Type B pancreatic cell (in vitro differentiated cells): ENCODE measurements around the gene MUC20. TPM values are rescaled to one million over a fixed set of nuclear protein-coding genes. Genes with fewer than 3 reads are reported as not detected.
"Not testable (repeated sequence)": the region's sequence is repeated elsewhere in the genome, so short reads cannot be mapped to it uniquely, and the experiment has no call there.

Source experiments
- DNase-seq: peaks from one replicate; pipeline ENCODE4 v3.0.0; 2021; ENCODE audit warnings: mixed read lengths; ENCODE audit not compliant: unreplicated experiment; ENCODE audit errors: extremely low spot score
- H3K27ac Mint-ChIP-seq: 2 replicates; pipeline ENCODE4 v1.8.0; 2021; ENCODE audit warnings: mild to moderate bottlenecking, mixed read lengths
- H3K27me3 Mint-ChIP-seq: 2 replicates; pipeline ENCODE4 v1.8.0; 2021; ENCODE audit warnings: mixed read lengths
- H3K36me3 Mint-ChIP-seq: 2 replicates; pipeline ENCODE4 v1.8.0; 2021; ENCODE audit warnings: mixed read lengths
- H3K4me1 Mint-ChIP-seq: one replicate; pipeline ENCODE4 v1.8.0; 2021; ENCODE audit warnings: mixed read lengths; ENCODE audit not compliant: unreplicated experiment
- H3K4me3 Mint-ChIP-seq: 2 replicates; pipeline ENCODE4 v1.8.0; 2021; ENCODE audit warnings: mild to moderate bottlenecking, mixed read lengths
- H3K9me3 Mint-ChIP-seq: 2 replicates; pipeline ENCODE4 v1.8.0; 2021; ENCODE audit warnings: mixed read lengths
- long read RNA-seq: library from polyadenylated mRNA; unstranded; transcript quantifications from one replicate; pipeline ENCODE4 v2.0.0, GENCODE V29; 2020
- total RNA-seq: library from RNA; stranded (reverse); gene quantifications from 2 replicates; pipeline ENCODE4 v1.2.1, GENCODE V29; 2021; ENCODE audit warnings: low replicate concordance

MUC20 gene, protein sequence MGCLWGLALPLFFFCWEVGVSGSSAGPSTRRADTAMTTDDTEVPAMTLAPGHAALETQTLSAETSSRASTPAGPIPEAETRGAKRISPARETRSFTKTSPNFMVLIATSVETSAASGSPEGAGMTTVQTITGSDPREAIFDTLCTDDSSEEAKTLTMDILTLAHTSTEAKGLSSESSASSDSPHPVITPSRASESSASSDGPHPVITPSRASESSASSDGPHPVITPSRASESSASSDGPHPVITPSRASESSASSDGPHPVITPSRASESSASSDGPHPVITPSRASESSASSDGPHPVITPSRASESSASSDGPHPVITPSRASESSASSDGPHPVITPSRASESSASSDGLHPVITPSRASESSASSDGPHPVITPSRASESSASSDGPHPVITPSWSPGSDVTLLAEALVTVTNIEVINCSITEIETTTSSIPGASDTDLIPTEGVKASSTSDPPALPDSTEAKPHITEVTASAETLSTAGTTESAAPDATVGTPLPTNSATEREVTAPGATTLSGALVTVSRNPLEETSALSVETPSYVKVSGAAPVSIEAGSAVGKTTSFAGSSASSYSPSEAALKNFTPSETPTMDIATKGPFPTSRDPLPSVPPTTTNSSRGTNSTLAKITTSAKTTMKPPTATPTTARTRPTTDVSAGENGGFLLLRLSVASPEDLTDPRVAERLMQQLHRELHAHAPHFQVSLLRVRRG
- 19.7 and 20.0 TPM in 2 replicates for total RNA-seq
- long read RNA-seq, partial matches to known transcripts, result 0 of 7 reads
- long read RNA-seq, other reads (novel, unspliced or antisense), result 3 of 7 reads

DNA sequence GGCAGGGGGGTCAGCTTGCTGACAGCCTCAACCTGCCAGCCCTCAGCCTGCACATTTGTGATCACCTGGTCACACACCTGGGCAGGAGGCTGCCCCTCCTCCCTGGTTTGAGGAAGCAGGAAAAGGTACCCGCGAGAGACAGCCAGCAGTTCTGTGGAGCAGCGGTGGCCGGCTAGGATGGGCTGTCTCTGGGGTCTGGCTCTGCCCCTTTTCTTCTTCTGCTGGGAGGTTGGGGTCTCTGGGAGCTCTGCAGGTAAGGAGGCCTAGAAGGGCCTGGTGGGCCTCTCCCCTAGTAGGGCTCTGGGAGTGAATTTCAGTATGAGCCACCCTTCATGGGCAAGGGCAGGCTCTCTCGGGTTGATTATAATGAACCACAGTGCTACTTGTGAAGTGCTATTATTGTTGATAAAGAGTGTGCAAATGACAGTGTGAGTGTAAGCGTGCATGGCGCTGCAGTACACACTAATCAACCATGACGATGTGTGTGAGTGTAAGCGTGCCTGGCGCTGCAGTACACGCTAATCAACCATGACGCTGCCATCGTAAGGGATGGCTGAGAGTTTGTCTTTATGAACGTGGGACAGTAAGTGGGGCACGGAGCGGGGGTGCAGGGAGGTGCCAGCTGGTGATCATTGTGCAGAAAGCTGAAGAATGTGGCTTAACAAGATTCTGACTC is at the start of gene MUC20:
TSS of gene MUC20 (plus strand) at position 148 of the 676 bp plus-strand sequence. CDS start at position 178, 30 bp downstream.
- peak within 1 kb of the TSS; percentile 100 for H3K27ac Mint-ChIP-seq
- not testable (repeated sequence) for H3K36me3 Mint-ChIP-seq, H3K9me3 Mint-ChIP-seq, H3K27me3 Mint-ChIP-seq, DNase-seq
- peaks cover 21% of the 10 kb centered on the region for H3K4me1 Mint-ChIP-seq
- peak within 1 kb of the TSS; percentile 79 for H3K4me3 Mint-ChIP-seq

DNA sequence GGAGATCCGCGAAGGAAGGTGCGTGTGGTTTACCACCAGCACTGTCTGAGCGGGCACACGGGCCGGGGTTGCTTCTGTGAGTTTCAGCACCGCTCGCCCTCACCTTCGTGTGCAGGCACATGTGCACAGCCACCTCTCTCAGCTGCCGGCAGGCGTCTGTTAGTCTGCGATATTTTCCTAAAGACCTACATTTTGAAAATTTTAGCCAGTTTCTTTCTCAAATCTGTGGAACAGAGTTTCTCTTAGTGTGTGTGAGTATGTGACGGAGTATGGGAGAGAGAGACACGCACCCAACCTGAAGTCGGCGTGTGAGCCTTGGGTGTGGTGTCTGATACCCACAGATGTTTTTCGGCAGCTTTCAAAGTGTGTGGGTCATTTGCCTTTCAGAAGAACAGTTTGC is 49.5 kb upstream of the MUC20 start:
- H3K4me3 Mint-ChIP-seq, H3K27me3 Mint-ChIP-seq: not testable (repeated sequence)

DNA sequence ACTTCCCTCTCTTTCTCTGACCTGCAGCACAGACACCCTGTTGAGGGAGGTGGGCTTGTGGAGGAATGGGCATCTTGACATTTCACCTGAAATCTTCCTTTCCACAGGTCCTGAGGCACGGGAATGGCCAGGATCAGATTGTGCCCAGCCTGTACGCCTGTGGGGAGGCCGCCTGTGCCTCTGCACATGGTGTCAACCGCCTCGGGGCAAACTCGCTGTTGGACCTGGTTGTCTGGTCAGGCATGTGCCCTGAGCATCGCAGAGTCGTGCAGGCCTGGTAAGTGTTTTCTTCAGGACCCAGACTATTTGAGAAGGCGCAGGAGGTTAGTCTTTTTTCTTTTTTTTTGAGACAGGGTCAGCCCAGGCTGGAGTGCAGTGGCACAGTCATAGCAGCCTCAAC is 47.1 kb upstream of the MUC20 start:
- not testable (repeated sequence) for H3K27me3 Mint-ChIP-seq, H3K4me3 Mint-ChIP-seq, H3K9me3 Mint-ChIP-seq, H3K4me1 Mint-ChIP-seq, H3K27ac Mint-ChIP-seq, DNase-seq
- peaks cover 21% of the 10 kb centered on the region for H3K36me3 Mint-ChIP-seq

More for the DNA sequence above, 49.5 kb upstream of the MUC20 start:
- H3K27ac Mint-ChIP-seq, H3K4me1 Mint-ChIP-seq, DNase-seq, H3K9me3 Mint-ChIP-seq: not testable (repeated sequence)
- H3K36me3 Mint-ChIP-seq, result peaks cover 12% of the 10 kb centered on the region

DNA sequence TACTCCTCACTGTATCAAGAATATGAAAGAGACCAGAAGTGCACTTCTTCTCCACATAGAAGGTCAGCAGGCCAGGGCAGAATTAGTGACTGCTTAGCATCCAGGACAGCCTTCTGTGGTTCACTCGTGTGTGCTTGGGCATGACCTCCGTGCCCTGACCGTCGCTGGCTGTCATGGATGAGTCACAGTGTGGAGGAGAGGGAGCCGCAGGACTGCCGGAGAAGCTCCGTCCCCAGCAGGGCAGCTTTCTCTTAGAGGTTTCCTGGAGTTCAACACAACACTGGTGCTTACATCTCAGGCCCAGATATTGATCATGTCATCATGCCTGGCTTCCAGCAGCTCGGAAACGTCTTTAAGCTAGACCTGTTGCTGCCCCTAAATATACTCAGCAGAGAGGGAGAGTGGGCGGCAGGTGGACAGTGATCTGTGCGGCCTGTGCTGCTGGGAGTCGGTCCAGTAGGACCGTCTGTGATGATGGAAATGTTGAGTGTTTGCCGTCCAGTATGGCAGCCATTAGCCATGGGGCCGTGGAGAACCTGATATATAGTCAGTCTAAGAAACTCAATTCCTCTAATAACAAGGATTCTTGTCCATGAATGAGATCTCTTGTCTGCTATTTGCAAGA is 42.3 kb upstream of the MUC20 start:
- H3K4me3 Mint-ChIP-seq, DNase-seq: not testable (repeated sequence)
- H3K36me3 Mint-ChIP-seq, result peaks cover 21% of the 10 kb centered on the region

DNA sequence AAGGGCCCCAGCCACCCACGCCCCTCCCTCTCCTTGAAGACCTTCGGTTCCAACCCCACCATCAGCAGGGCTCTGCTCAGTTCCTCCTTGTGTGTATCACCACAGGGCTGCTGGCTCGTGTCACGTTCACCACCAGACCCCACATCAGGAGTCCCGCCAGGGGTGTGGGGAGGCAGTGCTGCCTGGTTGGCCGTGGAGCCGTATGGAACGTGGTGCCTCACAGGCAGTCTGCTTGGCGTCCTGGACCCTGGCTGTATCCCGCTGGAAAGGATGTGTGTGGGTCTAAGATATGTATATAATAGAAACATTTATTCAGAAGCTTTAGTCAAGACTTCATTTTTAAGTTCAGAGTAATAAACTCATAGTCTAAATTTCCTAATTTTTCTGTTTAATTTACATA is 40.1 kb upstream of the MUC20 start:
- not testable (repeated sequence) for H3K9me3 Mint-ChIP-seq, H3K27ac Mint-ChIP-seq, H3K4me1 Mint-ChIP-seq, H3K4me3 Mint-ChIP-seq, DNase-seq, H3K27me3 Mint-ChIP-seq
- H3K36me3 Mint-ChIP-seq, result peaks cover 31% of the 10 kb centered on the region

More for the DNA sequence above, 42.3 kb upstream of the MUC20 start:
- not testable (repeated sequence) for H3K4me1 Mint-ChIP-seq, H3K27ac Mint-ChIP-seq, H3K27me3 Mint-ChIP-seq, H3K9me3 Mint-ChIP-seq

DNA sequence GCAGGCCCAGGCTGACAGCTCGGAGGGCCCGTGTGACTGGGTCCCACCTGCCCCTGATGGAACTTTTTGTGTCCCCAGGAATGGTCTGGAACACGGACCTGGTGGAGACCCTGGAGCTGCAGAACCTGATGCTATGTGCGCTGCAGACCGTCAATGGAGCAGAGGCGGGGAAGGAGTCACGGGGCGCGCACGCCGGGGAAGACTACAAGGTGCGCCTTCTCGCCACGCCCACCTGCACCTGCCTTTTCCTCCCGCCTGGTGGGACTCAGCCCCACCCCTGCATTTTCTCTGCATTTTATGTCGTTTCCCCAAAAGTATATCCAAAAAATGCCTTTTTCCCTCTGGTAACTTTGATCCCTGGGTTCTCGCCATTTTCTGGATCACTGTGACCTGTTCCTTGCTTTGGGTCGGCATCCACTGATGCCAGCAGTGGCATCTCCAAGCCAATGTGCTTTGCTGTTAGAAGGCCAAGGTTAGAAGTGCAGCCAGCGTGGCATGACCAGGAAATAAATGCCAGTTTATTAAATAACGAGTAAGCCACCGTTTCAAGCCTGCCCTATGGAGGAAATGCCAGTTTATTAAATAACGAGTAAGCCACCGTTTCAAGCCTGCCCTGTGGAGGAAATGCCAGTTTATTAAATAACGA is 39.2 kb upstream of the MUC20 start:
- H3K27me3 Mint-ChIP-seq, H3K4me3 Mint-ChIP-seq, H3K4me1 Mint-ChIP-seq, H3K9me3 Mint-ChIP-seq, H3K27ac Mint-ChIP-seq, DNase-seq: not testable (repeated sequence)
- H3K36me3 Mint-ChIP-seq, result peaks cover 37% of the 10 kb centered on the region

DNA sequence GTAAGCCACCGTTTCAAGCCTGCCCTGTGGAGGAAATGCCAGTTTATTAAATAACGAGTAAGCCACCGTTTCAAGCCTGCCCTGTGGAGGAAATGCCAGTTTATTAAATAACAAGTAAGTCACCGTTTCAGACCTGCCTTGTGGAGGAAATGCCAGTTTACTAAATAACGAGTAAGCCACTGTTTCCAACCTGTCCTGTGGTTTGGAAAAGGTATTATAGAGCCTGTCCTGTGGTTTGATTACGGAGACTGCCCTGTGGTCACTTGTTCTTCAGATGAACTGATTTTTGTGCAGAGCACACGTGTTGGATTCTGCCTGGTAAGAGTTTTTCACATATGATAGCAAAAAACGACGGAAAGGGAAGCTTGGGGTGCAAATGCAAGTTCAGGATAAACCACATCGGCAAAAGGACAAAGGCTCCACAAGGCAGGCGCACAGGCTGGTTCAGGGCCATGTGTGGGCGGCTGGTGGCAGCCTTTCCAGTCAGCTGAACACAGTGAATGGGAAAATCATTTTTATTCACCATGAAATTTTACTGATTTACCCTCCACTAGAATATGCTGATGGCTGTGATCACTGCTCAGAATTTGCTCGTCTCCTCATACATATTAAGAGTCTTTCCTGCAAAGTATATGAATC is 38.6 kb upstream of the MUC20 start:
- DNase-seq, H3K27me3 Mint-ChIP-seq, H3K4me1 Mint-ChIP-seq, H3K27ac Mint-ChIP-seq, H3K9me3 Mint-ChIP-seq, H3K4me3 Mint-ChIP-seq: not testable (repeated sequence)
- H3K36me3 Mint-ChIP-seq, result peaks cover 38% of the 10 kb centered on the region

DNA sequence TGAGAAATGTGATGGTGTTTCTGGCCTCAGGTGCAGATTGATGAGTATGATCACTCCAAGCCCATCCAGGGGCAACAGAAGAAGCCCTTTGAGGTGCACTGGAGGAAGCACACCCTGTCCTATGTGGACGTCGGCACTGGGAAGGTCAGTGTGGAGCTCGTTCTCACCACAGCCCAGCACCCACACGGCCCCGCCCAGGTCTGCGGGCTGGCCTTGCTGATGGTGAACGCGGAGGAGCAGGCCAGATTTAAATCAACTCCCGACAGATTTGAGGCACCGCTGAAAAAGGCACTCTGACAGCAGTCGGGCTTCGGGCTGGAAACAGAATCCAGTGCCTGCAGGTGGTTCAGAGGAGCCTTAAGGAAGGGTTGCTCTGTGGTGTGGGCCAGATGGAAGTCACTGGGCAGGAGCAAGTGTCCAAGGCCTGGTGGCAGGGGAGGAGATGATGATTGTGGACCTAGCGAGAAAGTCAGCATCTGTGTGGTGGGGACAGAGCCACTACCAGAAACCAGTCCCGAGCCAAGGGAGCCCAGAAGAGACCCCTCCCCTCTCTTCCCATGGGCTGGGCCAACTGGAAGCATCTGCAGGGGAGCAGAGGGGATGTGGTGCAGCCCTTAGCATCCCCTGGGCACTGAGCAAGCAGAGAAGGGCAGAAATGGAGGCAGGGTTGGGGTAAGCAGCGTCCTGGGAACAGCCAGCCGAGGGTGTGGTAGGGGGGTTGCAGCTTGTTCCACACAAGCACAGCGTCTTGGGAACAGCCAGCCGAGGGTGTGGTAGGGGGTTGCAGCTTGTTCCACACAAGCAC is 36.9 kb upstream of the MUC20 start:
- not testable (repeated sequence) for H3K27me3 Mint-ChIP-seq, H3K9me3 Mint-ChIP-seq, H3K4me3 Mint-ChIP-seq, H3K27ac Mint-ChIP-seq, H3K4me1 Mint-ChIP-seq
- peak; percentile 64 for DNase-seq
- peaks cover 34% of the 10 kb centered on the region for H3K36me3 Mint-ChIP-seq

DNA sequence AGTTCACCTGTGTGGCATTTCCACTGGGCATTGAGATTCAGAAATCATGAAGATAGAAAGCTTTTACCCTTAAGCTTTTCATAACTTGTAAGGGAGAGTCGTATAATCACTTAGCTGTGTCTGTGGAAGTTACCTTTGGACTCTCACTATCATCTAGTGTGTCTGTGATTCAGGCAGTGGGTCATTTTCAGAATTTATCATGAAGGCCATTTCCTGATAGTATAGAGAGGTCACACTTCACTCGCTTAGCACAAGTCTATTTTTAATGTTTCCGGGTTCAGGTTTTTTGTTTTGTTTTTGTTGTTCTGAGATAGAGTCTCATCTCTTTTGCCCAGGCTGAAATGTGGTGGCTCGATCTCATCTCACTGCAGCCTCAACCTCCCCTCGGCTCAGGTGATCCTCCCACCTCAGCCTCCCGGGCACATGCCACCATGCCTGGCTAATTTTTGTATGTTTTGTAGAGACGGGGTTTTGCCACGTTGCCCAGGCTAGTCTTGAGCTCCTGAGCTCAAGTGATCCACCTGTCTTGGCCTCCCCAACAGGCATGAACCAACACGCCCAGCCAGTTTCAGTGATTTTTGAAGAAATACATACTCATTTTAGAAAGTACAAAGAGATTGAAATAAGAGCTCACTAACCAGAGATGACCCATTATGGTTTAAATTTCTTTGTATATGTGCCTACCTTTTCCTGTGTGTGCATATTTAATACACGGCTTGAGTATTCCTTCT is 36.1 kb upstream of the MUC20 start:
- DNase-seq, H3K4me3 Mint-ChIP-seq, H3K9me3 Mint-ChIP-seq, H3K27me3 Mint-ChIP-seq, H3K4me1 Mint-ChIP-seq: not testable (repeated sequence)
- H3K27ac Mint-ChIP-seq, result peak overlapping the region; percentile 61
- H3K36me3 Mint-ChIP-seq, result peaks cover 39% of the 10 kb centered on the region

DNA sequence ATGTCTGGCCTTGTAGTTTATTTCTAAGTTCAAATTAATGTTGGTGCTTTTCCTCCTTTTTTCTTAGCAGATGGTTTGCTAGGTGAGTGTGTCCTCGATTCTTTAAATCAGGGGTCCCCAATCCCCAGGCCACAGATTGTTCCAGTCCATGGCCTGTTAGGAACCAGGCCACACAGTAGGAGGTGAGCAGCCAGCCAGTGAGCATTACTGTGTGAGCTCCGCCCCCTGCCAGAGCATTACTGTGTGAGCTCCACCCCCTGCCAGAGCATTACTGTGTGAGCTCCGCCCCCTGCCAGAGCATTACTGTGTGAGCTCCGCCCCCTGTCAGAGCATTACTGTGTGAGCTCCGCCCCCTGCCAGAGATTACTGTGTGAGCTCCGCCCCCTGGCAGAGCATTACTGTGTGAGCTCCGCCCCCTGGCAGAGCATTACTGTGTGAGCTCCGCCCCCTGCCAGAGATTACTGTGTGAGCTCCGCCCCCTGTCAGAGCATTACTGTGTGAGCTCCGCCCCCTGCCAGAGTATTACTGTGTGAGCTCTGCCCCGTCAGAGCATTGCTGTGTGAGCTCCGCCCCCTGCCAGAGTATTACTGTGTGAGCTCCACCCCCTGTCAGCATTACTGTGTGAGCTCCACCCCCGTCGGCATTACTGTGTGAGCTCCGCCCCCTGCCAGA is 34.1 kb upstream of the MUC20 start:
- H3K27ac Mint-ChIP-seq, H3K9me3 Mint-ChIP-seq, H3K4me3 Mint-ChIP-seq, H3K4me1 Mint-ChIP-seq, H3K27me3 Mint-ChIP-seq: not testable (repeated sequence)
- peaks cover 40% of the 10 kb centered on the region for H3K36me3 Mint-ChIP-seq
- peak; percentile 43 for DNase-seq

DNA sequence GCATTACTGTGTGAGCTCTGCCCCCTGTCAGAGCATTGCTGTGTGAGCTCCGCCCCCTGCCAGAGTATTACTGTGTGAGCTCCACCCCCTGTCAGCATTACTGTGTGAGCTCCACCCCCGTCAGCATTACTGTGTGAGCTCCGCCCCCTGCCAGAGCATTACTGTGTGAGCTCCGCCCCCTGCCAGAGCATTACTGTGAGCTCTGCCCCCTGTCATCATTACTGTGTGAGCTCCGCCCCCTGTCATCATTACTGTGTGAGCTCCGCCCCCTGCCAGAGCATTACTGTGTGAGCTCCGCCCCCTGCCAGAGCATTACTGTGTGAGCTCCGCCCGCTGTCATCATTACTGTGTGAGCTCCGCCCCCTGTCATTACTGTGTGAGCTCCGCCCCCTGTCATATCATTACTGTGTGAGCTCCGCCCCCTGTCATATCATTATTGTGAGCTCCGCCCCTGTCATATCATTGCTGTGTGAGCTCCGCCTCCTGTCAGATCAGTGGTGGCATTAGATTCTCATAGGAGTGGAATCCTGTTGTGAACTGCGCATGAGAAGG is 33.5 kb upstream of the MUC20 start:
- not testable (repeated sequence) for H3K27me3 Mint-ChIP-seq, H3K9me3 Mint-ChIP-seq, H3K4me1 Mint-ChIP-seq, DNase-seq, H3K27ac Mint-ChIP-seq, H3K4me3 Mint-ChIP-seq
- H3K36me3 Mint-ChIP-seq, result peaks cover 46% of the 10 kb centered on the region
